GM19463 (cell line): Measurements from ENCODE around the gene NPEPL1.

Experiments
- ATAC-seq: cut with Tn5 transposase; IDR thresholded peaks from one replicate; pipeline ENCODE4 v1.9.1; 2021; ENCODE audit warnings: mild to moderate bottlenecking, moderate library complexity; ENCODE audit not compliant: unreplicated experiment

Gene NPEPL1

GRCh38 chr20:58700121-58700821, 7.7 kb downstream of the NPEPL1 start:
- no peak for ATAC-seq

- ATAC-seq: no peak
Observed at GRCh38 chr20:58700823-58701222, 8.2 kb downstream of the NPEPL1 start.

- ATAC-seq: no peak
Observed at GRCh38 chr20:58701431-58702160, 9.0 kb downstream of the NPEPL1 start.

DNA sequence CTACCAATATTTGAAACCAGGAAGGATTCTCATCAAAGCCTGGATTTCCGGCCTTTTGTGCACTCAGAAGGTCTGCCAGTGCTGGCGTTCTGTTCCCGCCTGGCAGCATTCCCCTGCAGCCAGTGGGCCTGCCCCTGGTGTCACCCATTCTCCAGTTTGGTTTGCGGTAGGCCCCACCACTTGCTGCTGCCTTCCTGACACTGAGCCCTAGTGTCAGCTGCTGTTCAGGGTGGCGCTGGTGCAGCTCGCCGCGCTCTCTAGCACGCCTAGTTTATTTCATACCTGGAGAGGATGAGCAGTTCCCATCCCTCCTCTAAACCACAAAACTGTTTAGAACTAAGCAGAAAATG, 9.5 kb downstream of the NPEPL1 start:
- ATAC-seq: no peak

- ATAC-seq: no peak
Observed at GRCh38 chr20:58702859-58703648, 10.5 kb downstream of the NPEPL1 start.

- no peak for ATAC-seq
Observed at GRCh38 chr20:58703765-58704371, 11.3 kb downstream of the NPEPL1 start.

- ATAC-seq: no peak
Observed at GRCh38 chr20:58705208-58705926, 12.8 kb downstream of the NPEPL1 start.

DNA sequence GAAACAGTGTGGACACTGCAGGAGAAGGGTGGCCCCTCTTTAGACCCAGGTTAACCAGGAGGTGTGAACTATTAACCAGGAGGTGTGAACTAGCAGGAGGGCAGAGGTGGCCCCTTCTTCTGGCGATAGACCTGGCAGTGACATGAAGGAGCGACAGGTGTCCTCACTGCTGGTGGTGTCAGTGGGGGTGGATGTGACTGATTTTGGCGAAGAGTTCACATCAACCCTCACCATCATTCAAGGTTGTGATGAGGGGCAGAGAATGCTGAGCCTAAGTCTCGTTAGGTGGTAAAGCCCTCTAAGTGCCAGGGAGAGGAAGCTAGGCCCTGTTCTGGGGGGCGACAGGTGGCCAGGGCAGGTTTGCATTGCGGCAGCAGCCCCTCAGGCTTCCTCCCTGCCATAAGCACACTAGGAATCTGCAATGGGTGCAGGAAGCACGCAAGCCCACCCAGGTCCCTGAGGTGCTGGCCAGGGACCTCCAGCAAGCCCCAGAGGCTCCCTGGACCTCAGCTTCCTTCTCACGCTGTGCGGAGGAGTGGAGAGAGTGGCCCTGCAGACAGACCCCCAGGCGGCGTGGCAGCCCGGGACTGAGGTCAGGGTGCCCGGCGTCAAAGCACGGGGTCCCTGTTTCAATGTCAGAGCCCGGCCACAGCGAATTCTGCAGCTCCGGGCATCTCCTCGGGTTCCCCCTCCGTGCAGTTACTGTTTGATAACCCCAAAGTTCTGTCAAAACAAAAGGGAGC, 13.7 kb downstream of the NPEPL1 start:
- ATAC-seq: no peak

- ATAC-seq: no peak
Observed at GRCh38 chr20:58706975-58707681, 14.5 kb downstream of the NPEPL1 start.

DNA sequence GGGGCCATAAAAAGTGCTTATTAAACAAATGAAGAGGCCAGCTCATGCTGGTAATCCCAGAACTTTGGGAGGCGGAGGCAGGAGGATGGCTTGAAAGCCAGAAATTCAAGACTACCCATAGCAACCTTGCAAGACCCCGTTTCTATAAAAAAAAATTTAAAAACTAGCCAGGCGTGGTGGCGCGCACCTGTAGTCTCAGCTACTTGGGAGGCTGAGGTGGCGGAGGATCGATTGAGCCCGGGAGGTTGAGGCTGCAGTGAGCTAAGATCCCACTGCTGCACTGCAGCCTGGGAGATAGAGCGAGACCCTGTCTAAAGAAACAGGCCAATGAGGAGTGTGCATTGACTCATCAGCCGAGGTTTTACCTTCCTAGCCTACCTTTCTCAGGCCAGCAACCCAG, 15.2 kb downstream of the NPEPL1 start:
- no peak for ATAC-seq

- no peak for ATAC-seq
Observed at GRCh38 chr20:58708246-58708931, 15.8 kb downstream of the NPEPL1 start.

- ATAC-seq: no peak
Observed at GRCh38 chr20:58709013-58709702, 16.6 kb downstream of the NPEPL1 start.

DNA sequence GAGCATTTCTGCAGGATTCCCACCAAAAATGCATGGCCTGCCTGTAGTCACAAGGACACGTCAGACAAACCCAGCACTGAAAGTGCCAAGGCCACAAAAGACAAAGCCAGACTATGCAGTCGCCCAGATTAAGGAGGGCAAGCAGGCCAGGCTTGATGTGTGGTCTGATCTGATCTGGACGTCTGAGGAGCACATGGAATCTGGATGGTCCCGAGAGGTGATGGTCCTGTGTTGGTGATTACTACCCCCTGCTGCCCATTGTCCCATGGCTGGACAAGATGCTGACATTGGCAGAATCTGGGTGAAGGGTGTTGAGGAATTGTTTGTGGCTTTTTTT, 17.1 kb downstream of the NPEPL1 start:
- ATAC-seq: no peak

GRCh38 chr20:58710481-58711265, 18.1 kb downstream of the NPEPL1 start:
- ATAC-seq: no peak

DNA sequence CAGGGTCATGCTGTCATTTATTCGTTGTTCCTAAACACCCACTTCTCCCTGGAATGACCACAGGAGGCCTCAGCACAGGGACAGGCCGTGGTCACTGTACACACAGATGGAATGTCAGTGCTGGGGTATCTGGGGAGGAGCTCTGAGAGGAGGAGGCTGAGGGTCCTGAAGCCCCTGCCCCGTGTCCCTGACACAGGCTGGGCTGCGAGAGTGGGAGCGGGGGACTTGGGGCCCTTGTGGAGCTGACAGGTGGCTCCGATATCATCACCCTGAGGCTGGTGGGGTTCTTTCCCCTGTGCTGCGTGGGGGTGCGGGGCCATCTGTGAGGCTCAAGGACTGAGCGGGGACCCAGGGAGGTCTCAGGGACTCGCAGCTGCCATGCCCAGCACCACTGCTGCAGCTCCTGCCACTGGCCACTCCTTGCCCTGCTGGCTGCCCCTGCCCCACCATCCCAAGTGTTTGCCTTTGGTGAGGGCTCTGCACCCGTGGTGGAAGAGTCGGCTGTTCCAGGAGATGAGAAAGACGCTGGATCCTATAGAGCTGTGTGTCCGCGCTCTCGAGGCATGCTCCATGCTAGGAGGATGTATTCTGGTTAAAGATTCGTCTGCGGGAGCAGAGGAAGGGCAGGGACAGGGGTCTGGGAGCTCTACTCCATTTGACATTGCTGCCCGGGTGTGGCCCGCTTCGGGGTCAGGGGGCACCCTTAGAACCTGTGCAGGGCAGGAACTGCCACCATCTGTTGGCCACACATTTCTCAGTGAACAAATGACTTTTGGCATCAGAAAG, 18.9 kb downstream of the NPEPL1 start:
- no peak for ATAC-seq

- ATAC-seq: no peak
Observed at GRCh38 chr20:58712151-58712791, 19.7 kb downstream of the NPEPL1 start.
